SK-N-SH treated with all-trans-retinoic acid at 6 μM for 48 hours (cell line): ENCODE measurements around the gene CACNA2D4.
A peak's percentile ranks its signal among the peaks of the same experiment; 100 is the strongest.

ENCODE experiments used
- ATAC-seq: fragments of 200-7000 bp; cut with Tn5 transposase; 3 replicates; pipeline ENCODE4 v1.9.1; 2020; ENCODE audit warnings: mild to moderate bottlenecking, moderate library complexity
- ARNTL ChIP-seq: fragments of 450-650 bp; formaldehyde crosslinking; IDR thresholded peaks from 2 replicates; pipeline ENCODE4 v1.5.0; 2020; ENCODE audit warnings: low read depth, mild to moderate bottlenecking, moderate library complexity, borderline replicate concordance
- BACH2 ChIP-seq: fragments of 250-450 bp; sonication (Bioruptor Pico); IDR thresholded peaks from 2 replicates; pipeline ENCODE4 v1.9.0; 2021; ENCODE audit warnings: mild to moderate bottlenecking, borderline replicate concordance
- CREB5 ChIP-seq: fragments of 250-450 bp; sonication (Bioruptor Pico); IDR thresholded peaks from 2 replicates; pipeline ENCODE4 v1.5.1; 2020; ENCODE audit warnings: low read depth, mild to moderate bottlenecking, moderate library complexity
- CSDC2 ChIP-seq: fragments of 250-450 bp; sonication (Bioruptor Pico); IDR thresholded peaks from 2 replicates; pipeline ENCODE4 v1.5.0; 2020; ENCODE audit warnings: mild to moderate bottlenecking, moderate library complexity
- CSRNP3 ChIP-seq: fragments of 250-450 bp; sonication (Bioruptor Pico); IDR thresholded peaks from 2 replicates; pipeline ENCODE4 v1.5.1; 2021; ENCODE audit warnings: mild to moderate bottlenecking, moderate library complexity
- ISL1 ChIP-seq: fragments of 250-450 bp; sonication (Bioruptor Pico); IDR thresholded peaks from 2 replicates; pipeline ENCODE4 v2.1.2; 2022; ENCODE audit warnings: mild to moderate bottlenecking, moderate library complexity
- PATZ1 ChIP-seq: fragments of 250-450 bp; sonication (Bioruptor Pico); IDR thresholded peaks from 2 replicates; pipeline ENCODE4 v1.8.0; 2020; ENCODE audit warnings: mild to moderate bottlenecking, moderate library complexity, borderline replicate concordance
- POU6F1 ChIP-seq: fragments of 250-450 bp; sonication (Bioruptor Pico); IDR thresholded peaks from 2 replicates; pipeline ENCODE4 v1.8.0; 2021; ENCODE audit warnings: low read depth, mild to moderate bottlenecking, moderate library complexity, borderline replicate concordance
- PPARA ChIP-seq: fragments of 250-450 bp; sonication (Bioruptor Pico); IDR thresholded peaks from 2 replicates; pipeline ENCODE4 v1.5.0; 2020; ENCODE audit warnings: mild to moderate bottlenecking, borderline replicate concordance
- RARB ChIP-seq: fragments of 250-450 bp; sonication (Bioruptor Pico); IDR thresholded peaks from 2 replicates; pipeline ENCODE4 v1.8.0; 2021; ENCODE audit warnings: mild to moderate bottlenecking, moderate library complexity
- SNAI2 ChIP-seq: fragments of 250-450 bp; sonication (Bioruptor Pico); IDR thresholded peaks from 2 replicates; pipeline ENCODE4 v1.5.0; 2020; ENCODE audit warnings: mild to moderate bottlenecking, moderate library complexity
- TCF4 ChIP-seq: fragments of 250-450 bp; sonication (Bioruptor Pico); IDR thresholded peaks from 2 replicates; pipeline ENCODE4 v1.8.0; 2021; ENCODE audit warnings: mild to moderate bottlenecking, moderate library complexity, borderline replicate concordance
- TOX ChIP-seq: fragments of 250-450 bp; sonication (Bioruptor Pico); IDR thresholded peaks from 2 replicates; pipeline ENCODE4 v1.8.0; 2021; ENCODE audit warnings: mild to moderate bottlenecking, moderate library complexity, borderline replicate concordance
- TSHZ2 ChIP-seq: fragments of 250-450 bp; sonication (Bioruptor Pico); IDR thresholded peaks from 2 replicates; pipeline ENCODE4 v1.5.0; 2020; ENCODE audit warnings: mild to moderate bottlenecking, moderate library complexity
- ZC3H10 ChIP-seq: fragments of 250-450 bp; sonication (Bioruptor Pico); IDR thresholded peaks from 2 replicates; pipeline ENCODE4 v1.5.1; 2021; ENCODE audit warnings: mild to moderate bottlenecking, moderate library complexity
- ZFP3 ChIP-seq: fragments of 250-450 bp; sonication (Bioruptor Pico); IDR thresholded peaks from 2 replicates; pipeline ENCODE4 v1.5.0; 2020; ENCODE audit warnings: mild to moderate bottlenecking, moderate library complexity
- ZNF70 ChIP-seq: fragments of 450-650 bp; formaldehyde crosslinking; IDR thresholded peaks from 2 replicates; pipeline ENCODE4 v1.5.0; 2020; ENCODE audit warnings: mild to moderate bottlenecking, moderate library complexity
- ZNF8 ChIP-seq: fragments of 450-650 bp; formaldehyde crosslinking; IDR thresholded peaks from 2 replicates; pipeline ENCODE4 v1.5.0; 2020; ENCODE audit warnings: mild to moderate bottlenecking, moderate library complexity

The CACNA2D4 gene

GRCh38 chr12:1833596-1834028 lies 84.8 kb downstream of the CACNA2D4 start (continued):
- TF ChIP-seq PATZ1 = no peak

GRCh38 chr12:1832801-1833595 lies 85.5 kb downstream of the CACNA2D4 start:
- TF ChIP-seq ZNF8 (CRISPR knock-in tag) (no peak), TOX (CRISPR knock-in tag) (no peak), TSHZ2 (no peak), POU6F1 (CRISPR knock-in tag) (no peak), TCF4 (no peak), ZFP3 (CRISPR knock-in tag) (no peak), CSRNP3 (CRISPR knock-in tag) (no peak), PATZ1 (no peak)
- ATAC-seq = no peak

- ATAC-seq = peak; percentile 33; the same call in 2 of the 3 replicates
- TF ChIP-seq RARB (CRISPR knock-in tag) (no peak), ARNTL (CRISPR knock-in tag) (no peak), ISL1 (CRISPR knock-in tag) (no peak), ZC3H10 (CRISPR knock-in tag) (no peak), TCF4 (no peak), ZNF70 (CRISPR knock-in tag) (no peak), CSDC2 (CRISPR knock-in tag) (no peak), ZFP3 (CRISPR knock-in tag) (no peak), POU6F1 (CRISPR knock-in tag) (no peak), SNAI2 (CRISPR knock-in tag) (no peak), TSHZ2 (no peak), PPARA (no peak), TOX (CRISPR knock-in tag) (no peak), BACH2 (CRISPR knock-in tag) (no peak), CREB5 (no peak)
These were observed 87.2 kb downstream of the CACNA2D4 start for GRCh38 chr12:1830981-1831963.
